Nephron (organoid): ENCODE measurements around the gene MPC2.

ENCODE experiments used
- H3K27ac Mint-ChIP-seq, 3 experiments: 2 replicates each; pipeline ENCODE4 v1.8.0; 2020; ENCODE audit warnings: mixed read lengths in 3 of 3, mild to moderate bottlenecking in 2 of 3, moderate library complexity in 1 of 3
- H3K27me3 Mint-ChIP-seq: 2 replicates; pipeline ENCODE4 v1.8.0; 2021; ENCODE audit warnings: low read depth, mild to moderate bottlenecking, moderate library complexity, mixed read lengths
- H3K36me3 Mint-ChIP-seq: 2 replicates; pipeline ENCODE4 v1.8.0; 2020; ENCODE audit warnings: low read depth, mixed read lengths
- H3K4me1 Mint-ChIP-seq: 2 replicates; pipeline ENCODE4 v1.8.0; 2020; ENCODE audit warnings: mixed read lengths
- H3K4me3 Mint-ChIP-seq, 3 experiments: 2 replicates each; pipeline ENCODE4 v1.8.0; 2020; ENCODE audit warnings: mild to moderate bottlenecking in 3 of 3, mixed read lengths in 3 of 3, moderate library complexity in 2 of 3
- H3K9me3 Mint-ChIP-seq: 2 replicates; pipeline ENCODE4 v1.8.0; 2020; ENCODE audit warnings: mixed read lengths
- CTCF ChIP-seq, 3 experiments: fragments of 200-600 bp; sonication (generic); IDR thresholded peaks; one replicate each; pipeline ENCODE4 v1.5.0; 2021; ENCODE audit warnings: antibody characterized with exemption in 3 of 3; ENCODE audit not compliant: unreplicated experiment in 3 of 3

MPC2 gene

DNA sequence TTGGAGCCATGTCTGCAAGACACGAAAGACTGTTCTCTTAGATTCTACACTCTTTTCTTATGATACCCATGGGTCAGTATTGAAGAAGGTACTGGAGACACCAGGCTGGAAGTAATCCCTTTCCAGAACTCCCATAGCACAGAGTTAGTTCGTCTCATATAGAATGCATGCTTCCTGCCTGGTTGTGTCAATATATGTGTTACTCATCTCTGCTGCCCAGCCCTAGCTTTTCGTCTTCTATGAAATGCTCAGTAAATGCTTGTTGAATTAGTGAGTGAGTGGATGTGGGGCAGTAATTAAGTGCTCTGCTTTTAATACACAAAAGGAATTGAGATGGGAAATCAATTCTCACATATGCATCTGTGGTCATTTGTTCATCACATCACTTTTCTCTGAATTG, 55.1 kb downstream of the MPC2 start:
- Mint-ChIP-seq H3K36me3 (no peaks in the 10 kb centered on the region), H3K4me3 (no peak overlapping the region), H3K27ac (no peak overlapping the region), H3K27me3 (no peaks in the 10 kb centered on the region), H3K9me3 (peaks cover 4% of the 10 kb centered on the region), H3K4me1 (no peaks in the 10 kb centered on the region)
- no peak for TF ChIP-seq CTCF (IDR thresholded peaks at IDR 0.05; ENCODE audit: unreplicated experiment in 3 of 3)

GRCh38 chr1:167881069-167881468, 55.8 kb downstream of the MPC2 start:
- Mint-ChIP-seq H3K4me3 (no peak overlapping the region), H3K9me3 (peaks cover 4% of the 10 kb centered on the region), H3K4me1 (no peaks in the 10 kb centered on the region), H3K36me3 (no peaks in the 10 kb centered on the region), H3K27ac (no peak overlapping the region), H3K27me3 (no peaks in the 10 kb centered on the region)
- no peak for TF ChIP-seq CTCF (IDR thresholded peaks at IDR 0.05; ENCODE audit: unreplicated experiment in 3 of 3)

- H3K27me3 Mint-ChIP-seq: no peaks in the 10 kb centered on the region
- no peaks in the 10 kb centered on the region for H3K4me1 Mint-ChIP-seq
- peaks cover 4% of the 10 kb centered on the region for H3K9me3 Mint-ChIP-seq
- no peak for TF ChIP-seq CTCF (IDR thresholded peaks at IDR 0.05; ENCODE audit: unreplicated experiment in 3 of 3)
- no peak overlapping the region for H3K4me3 Mint-ChIP-seq
- no peak overlapping the region for H3K27ac Mint-ChIP-seq
- no peaks in the 10 kb centered on the region for H3K36me3 Mint-ChIP-seq
These were observed 56.3 kb downstream of the MPC2 start for GRCh38 chr1:167880580-167881021.

- no peaks in the 10 kb centered on the region for H3K36me3 Mint-ChIP-seq
- H3K4me1 Mint-ChIP-seq: no peaks in the 10 kb centered on the region
- H3K27ac Mint-ChIP-seq: no peak overlapping the region
- TF ChIP-seq CTCF (IDR thresholded peaks at IDR 0.05; ENCODE audit: unreplicated experiment in 3 of 3): no peak
- no peaks in the 10 kb centered on the region for H3K9me3 Mint-ChIP-seq
- no peaks in the 10 kb centered on the region for H3K27me3 Mint-ChIP-seq
- no peak overlapping the region for H3K4me3 Mint-ChIP-seq
These were observed 57.4 kb downstream of the MPC2 start for GRCh38 chr1:167879508-167879907.

- no peaks in the 10 kb centered on the region for H3K27me3 Mint-ChIP-seq
- TF ChIP-seq CTCF (IDR thresholded peaks at IDR 0.05; ENCODE audit: unreplicated experiment in 3 of 3): no peak
- H3K27ac Mint-ChIP-seq: no peak overlapping the region
- H3K36me3 Mint-ChIP-seq: no peaks in the 10 kb centered on the region
- H3K4me3 Mint-ChIP-seq: no peak overlapping the region
- no peaks in the 10 kb centered on the region for H3K9me3 Mint-ChIP-seq
- no peaks in the 10 kb centered on the region for H3K4me1 Mint-ChIP-seq
These were observed 58.3 kb downstream of the MPC2 start for GRCh38 chr1:167878372-167879160.

- Mint-ChIP-seq H3K27me3 (no peaks in the 10 kb centered on the region), H3K4me1 (no peaks in the 10 kb centered on the region), H3K36me3 (no peaks in the 10 kb centered on the region), H3K9me3 (no peaks in the 10 kb centered on the region), H3K27ac (no peak overlapping the region), H3K4me3 (no peak overlapping the region)
- no peak for TF ChIP-seq CTCF (IDR thresholded peaks at IDR 0.05; ENCODE audit: unreplicated experiment in 3 of 3)
These were observed 60.2 kb downstream of the MPC2 start for GRCh38 chr1:167876597-167877175.
